Spinal cord (tissue), 10 donors: ENCODE data around the gene FATE1. TPM values are rescaled to one million over a fixed set of nuclear protein-coding genes. Genes with fewer than 3 reads are reported as not detected.

Source experiments
- DNase-seq, 6 donors: peaks; one replicate each; pipeline versions ENCODE4 v3.0.0 to v3.0.0-alpha.2; 2013 to 2015; ENCODE audit warnings: low spot score in 6 of 6, low read depth in 4 of 6
- H3K27ac ChIP-seq: one replicate; pipeline ENCODE4 v1.5.1; 2013; ENCODE audit warnings: low read depth, low read length, control low read depth
- H3K27me3 ChIP-seq: one replicate; pipeline ENCODE4 v1.6.1; 2013; ENCODE audit warnings: low read length; ENCODE audit not compliant: control insufficient read depth, insufficient read depth
- H3K36me3 ChIP-seq: one replicate; pipeline ENCODE4 v1.6.1; 2013; ENCODE audit warnings: low read length; ENCODE audit not compliant: control insufficient read depth, insufficient read depth
- H3K4me1 ChIP-seq: one replicate; pipeline ENCODE4 v1.6.1; 2013; ENCODE audit warnings: low read length; ENCODE audit not compliant: control insufficient read depth, insufficient read depth
- H3K4me3 ChIP-seq: one replicate; pipeline ENCODE4 v1.5.1; 2013; ENCODE audit warnings: low read depth, low read length, control low read depth
- H3K9me3 ChIP-seq: one replicate; pipeline ENCODE4 v1.6.1; 2013; ENCODE audit warnings: low read length; ENCODE audit not compliant: control insufficient read depth, insufficient read depth
- WGBS: methylation state at CpG from one replicate; pipeline ENCODE4 v1.1.5; 2013; ENCODE audit warnings: missing lambda C conversion rate; ENCODE audit not compliant: insufficient coverage; 5-methylcytosine and 5-hydroxymethylcytosine counted together
- polyA plus RNA-seq, 2 donors: library from polyadenylated mRNA; unstranded; fragments of 120-200 nt; gene quantifications; one replicate each; pipeline ENCODE4 v1.2.1, GENCODE V29; 2013; ENCODE audit not compliant: insufficient read length in 2 of 2
- total RNA-seq, 2 donors: library from RNA; depleted of rRNA in 1 of 2; stranded (reverse); fragments of 120-200 nt in 1 of 2; fragments of >200 nt in 1 of 2; gene quantifications; one replicate each; pipeline versions ENCODE4 v1.2.3 to v1.2.4, GENCODE V29; 2013 to 2014
- donor health status: healthy.

The FATE1 gene
- total and polyA plus RNA-seq, 4 donors = 0.15 to 0.39 TPM; not detected in 2

GRCh38 chrX:151734446-151734845, 18.6 kb downstream of the FATE1 start, which contains the start of gene CNGA2:
Gene CNGA2 (plus strand): TSS chrX:151734746. CDS start chrX:151738484, 3,738 bp downstream.
- no peaks in the 10 kb centered on the region for H3K27me3 ChIP-seq
- no peak within 1 kb of the TSS for H3K27ac ChIP-seq
- no peak for DNase-seq
- H3K4me1 ChIP-seq = no peaks in the 10 kb centered on the region
- no peak within 1 kb of the TSS for H3K4me3 ChIP-seq
- 56% methylated on average over 4 of the region's 4 CpGs for WGBS
- H3K36me3 ChIP-seq = no peaks in the 10 kb centered on the region
- no peaks in the 10 kb centered on the region for H3K9me3 ChIP-seq

- no peaks in the 10 kb centered on the region for H3K27me3 ChIP-seq
- H3K27ac ChIP-seq = no peak overlapping the region
- no peaks in the 10 kb centered on the region for H3K4me1 ChIP-seq
- no peak for DNase-seq
- no peaks in the 10 kb centered on the region for H3K9me3 ChIP-seq
- WGBS = 52% methylated on average over 2 of the region's 2 CpGs
- no peaks in the 10 kb centered on the region for H3K36me3 ChIP-seq
- no peak overlapping the region for H3K4me3 ChIP-seq
Observed at GRCh38 chrX:151735219-151735618, 19.4 kb downstream of the FATE1 start.

- Histone ChIP-seq H3K4me1 (no peaks in the 10 kb centered on the region), H3K9me3 (no peaks in the 10 kb centered on the region), H3K27me3 (no peaks in the 10 kb centered on the region), H3K4me3 (no peak overlapping the region), H3K27ac (no peak overlapping the region), H3K36me3 (no peaks in the 10 kb centered on the region)
- 60% methylated on average over 6 of the region's 6 CpGs for WGBS
- no peak for DNase-seq
Observed at GRCh38 chrX:151736685-151737084, 20.9 kb downstream of the FATE1 start.

DNA sequence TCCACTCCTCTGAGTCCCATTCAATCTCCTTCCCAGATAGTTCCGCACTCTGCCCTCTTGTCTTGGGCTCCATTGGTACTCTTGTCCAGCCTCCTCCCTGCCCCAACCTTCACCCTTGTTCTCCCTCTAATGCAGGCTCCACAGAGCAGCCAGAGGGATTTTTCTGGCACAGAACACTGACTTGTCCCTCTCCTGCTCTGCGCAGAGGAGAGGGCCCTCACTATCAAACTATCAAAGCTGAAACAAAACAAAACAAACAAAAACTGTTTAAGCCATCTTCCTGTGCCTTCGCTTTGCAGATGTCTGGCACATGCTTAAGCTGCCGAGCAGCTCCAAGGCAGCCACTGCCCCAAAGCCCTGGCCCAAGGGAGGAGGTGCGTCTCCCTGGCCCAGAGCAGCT, 21.7 kb downstream of the FATE1 start:
- 61% methylated on average over 4 of the region's 5 CpGs for WGBS
- Histone ChIP-seq H3K9me3 (peaks cover 1% of the 10 kb centered on the region), H3K27ac (no peak overlapping the region), H3K4me1 (no peaks in the 10 kb centered on the region), H3K27me3 (no peaks in the 10 kb centered on the region), H3K36me3 (no peaks in the 10 kb centered on the region), H3K4me3 (no peak overlapping the region)
- no peak for DNase-seq

- DNase-seq = no peak
Observed at GRCh38 chrX:151738751-151739150, 22.9 kb downstream of the FATE1 start.

GRCh38 chrX:151741606-151742005, 25.8 kb downstream of the FATE1 start:
- 59% methylated on average over 3 of the region's 4 CpGs for WGBS
- Histone ChIP-seq H3K4me3 (no peak overlapping the region), H3K4me1 (no peaks in the 10 kb centered on the region), H3K27me3 (no peaks in the 10 kb centered on the region), H3K36me3 (no peaks in the 10 kb centered on the region), H3K9me3 (peaks cover 1% of the 10 kb centered on the region), H3K27ac (no peak overlapping the region)
- no peak for DNase-seq

More at GRCh38 chrX:151738751-151739150, 22.9 kb downstream of the FATE1 start:
- Histone ChIP-seq H3K4me3 (no peak overlapping the region), H3K4me1 (no peaks in the 10 kb centered on the region), H3K36me3 (no peaks in the 10 kb centered on the region), H3K27ac (no peak overlapping the region), H3K27me3 (no peaks in the 10 kb centered on the region), H3K9me3 (peaks cover 1% of the 10 kb centered on the region)
- WGBS = 81% methylated on average over 7 of the region's 7 CpGs

DNA sequence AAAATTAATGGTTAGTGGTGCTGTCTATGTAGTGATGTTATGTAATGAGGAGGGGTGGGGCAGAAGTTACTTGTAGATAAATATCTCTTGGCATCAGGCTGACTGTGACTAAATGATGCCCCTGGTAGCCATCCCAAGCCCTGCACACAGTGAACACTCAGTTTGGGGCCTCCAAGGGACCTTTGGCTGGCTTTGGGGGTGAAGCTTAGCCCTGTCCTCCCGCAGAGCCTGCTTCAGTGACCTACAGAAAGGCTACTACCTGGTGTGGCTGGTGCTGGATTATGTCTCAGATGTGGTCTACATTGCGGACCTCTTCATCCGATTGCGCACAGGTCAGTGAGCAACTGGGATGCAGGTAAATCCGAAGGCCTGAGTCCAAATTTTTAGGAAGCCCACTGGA, 26.5 kb downstream of the FATE1 start:
- Histone ChIP-seq H3K4me3 (no peak overlapping the region), H3K36me3 (no peaks in the 10 kb centered on the region), H3K27ac (no peak overlapping the region), H3K9me3 (peaks cover 1% of the 10 kb centered on the region), H3K27me3 (no peaks in the 10 kb centered on the region), H3K4me1 (no peaks in the 10 kb centered on the region)
- WGBS = 90% methylated on average over 4 of the region's 5 CpGs
- no peak for DNase-seq

DNA sequence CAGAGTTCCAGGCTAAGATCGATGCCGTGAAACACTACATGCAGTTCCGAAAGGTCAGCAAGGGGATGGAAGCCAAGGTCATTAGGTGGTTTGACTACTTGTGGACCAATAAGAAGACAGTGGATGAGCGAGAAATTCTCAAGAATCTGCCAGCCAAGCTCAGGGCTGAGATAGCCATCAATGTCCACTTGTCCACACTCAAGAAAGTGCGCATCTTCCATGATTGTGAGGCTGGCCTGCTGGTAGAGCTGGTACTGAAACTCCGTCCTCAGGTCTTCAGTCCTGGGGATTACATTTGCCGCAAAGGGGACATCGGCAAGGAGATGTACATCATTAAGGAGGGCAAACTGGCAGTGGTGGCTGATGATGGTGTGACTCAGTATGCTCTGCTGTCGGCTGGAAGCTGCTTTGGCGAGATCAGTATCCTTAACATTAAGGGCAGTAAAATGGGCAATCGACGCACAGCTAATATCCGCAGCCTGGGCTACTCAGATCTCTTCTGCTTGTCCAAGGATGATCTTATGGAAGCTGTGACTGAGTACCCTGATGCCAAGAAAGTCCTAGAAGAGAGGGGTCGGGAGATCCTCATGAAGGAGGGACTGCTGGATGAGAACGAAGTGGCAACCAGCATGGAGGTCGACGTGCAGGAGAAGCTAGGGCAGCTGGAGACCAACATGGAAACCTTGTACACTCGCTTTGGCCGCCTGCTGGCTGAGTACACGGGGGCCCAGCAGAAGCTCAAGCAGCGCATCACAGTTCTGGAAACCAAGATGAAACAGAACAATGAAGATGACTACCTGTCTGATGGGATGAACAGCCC, 28.0 kb downstream of the FATE1 start:
- DNase-seq = no peak
- H3K4me1 ChIP-seq = no peaks in the 10 kb centered on the region
- no peaks in the 10 kb centered on the region for H3K27me3 ChIP-seq
- 86% methylated on average over 21 of the region's 21 CpGs for WGBS
- H3K27ac ChIP-seq = no peak overlapping the region
- H3K9me3 ChIP-seq = peaks cover 1% of the 10 kb centered on the region
- no peak overlapping the region for H3K4me3 ChIP-seq
- H3K36me3 ChIP-seq = no peaks in the 10 kb centered on the region

DNA sequence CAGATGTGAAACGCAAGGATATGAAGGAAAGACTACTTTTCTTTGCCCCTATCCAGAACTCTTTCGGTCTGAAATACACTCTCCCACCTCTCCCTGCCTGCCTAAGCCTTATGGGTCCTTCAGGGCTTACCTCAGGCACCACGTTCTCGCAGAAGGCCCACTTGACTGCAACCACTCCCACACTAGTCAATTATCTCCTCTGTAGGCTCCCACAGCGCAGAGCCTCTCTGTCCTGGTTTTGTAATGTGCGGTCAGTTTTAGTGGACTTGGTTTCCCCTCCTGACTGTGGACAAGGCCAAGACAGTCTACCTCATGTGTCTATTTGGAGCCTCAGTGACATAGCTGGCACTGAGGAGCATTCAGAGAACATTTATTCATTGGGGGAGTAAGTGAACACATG, 29.8 kb downstream of the FATE1 start:
- peaks cover 9% of the 10 kb centered on the region for H3K4me1 ChIP-seq
- H3K36me3 ChIP-seq = no peaks in the 10 kb centered on the region
- H3K27me3 ChIP-seq = no peaks in the 10 kb centered on the region
- no peak overlapping the region for H3K27ac ChIP-seq
- peaks cover 1% of the 10 kb centered on the region for H3K9me3 ChIP-seq
- H3K4me3 ChIP-seq = no peak overlapping the region
- no peak for DNase-seq
- 63% methylated on average over 3 of the region's 6 CpGs for WGBS

DNA sequence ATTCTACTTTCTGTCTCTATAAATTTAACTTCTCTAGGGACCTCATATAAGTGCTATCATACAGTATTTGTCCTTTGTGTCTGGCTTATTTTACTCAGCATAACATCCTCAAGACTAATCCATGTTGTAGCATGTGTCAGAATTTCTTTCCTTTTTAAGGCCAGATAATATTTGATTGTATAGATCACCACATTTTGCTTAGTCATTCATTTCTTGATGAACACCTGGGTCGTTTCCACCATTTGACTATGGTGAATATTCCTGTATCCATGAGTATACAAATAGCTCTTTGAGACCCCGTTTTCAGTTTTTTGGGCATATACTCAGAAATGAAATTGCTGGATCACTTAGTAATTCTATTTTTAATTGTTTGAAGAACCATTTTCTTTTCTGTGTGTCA, 30.7 kb downstream of the FATE1 start:
- Histone ChIP-seq H3K27ac (no peak overlapping the region), H3K27me3 (no peaks in the 10 kb centered on the region), H3K4me1 (peaks cover 9% of the 10 kb centered on the region), H3K36me3 (no peaks in the 10 kb centered on the region), H3K4me3 (no peak overlapping the region), H3K9me3 (peaks cover 1% of the 10 kb centered on the region)
- no peak for DNase-seq
- no CpG with 5 or more reads among the region's 2 CpGs for WGBS
